Hepatocyte (in vitro differentiated cells): ENCODE results near the gene GNG12.

Experiments used
- CTCF ChIP-seq: fragments of 200-600 bp; sonication (generic); IDR thresholded peaks from 2 replicates; pipeline ENCODE4 v1.5.1; 2016; ENCODE audit warnings: antibody characterized with exemption, mild to moderate bottlenecking; ENCODE audit not compliant: poor library complexity
- EZH2 ChIP-seq: fragments of 200-600 bp; sonication (generic); IDR thresholded peaks from 2 replicates; pipeline ENCODE4 v1.6.1; 2016; ENCODE audit warnings: antibody characterized with exemption, mild to moderate bottlenecking, borderline replicate concordance
- EZH2phosphoT487 ChIP-seq: fragments of 200-600 bp; sonication (generic); IDR thresholded peaks from one replicate; pipeline ENCODE4 v1.6.1; 2018; ENCODE audit warnings: antibody characterized with exemption, mild to moderate bottlenecking, low read depth, moderate library complexity; ENCODE audit not compliant: unreplicated experiment, severe bottlenecking

- TF ChIP-seq CTCF, result no peak
- TF ChIP-seq EZH2, result no peak
- no peak for TF ChIP-seq EZH2phosphoT487
Observed at GRCh38 chr1:67836769-67837168, 3.5 kb upstream of the GNG12 start.
